Gastrocnemius medialis (tissue), 4 donors: Measurements from ENCODE around the gene SPEF2.

Experiments used
- POLR2A ChIP-seq, 2 donors: fragments of 450-650 bp; IDR thresholded peaks; one replicate each; pipeline ENCODE4 v1.6.1; 2017; ENCODE audit warnings: antibody characterized with exemption in 2 of 2, mild to moderate bottlenecking in 2 of 2, moderate library complexity in 2 of 2
- TF ChIP-seq, protein P1 (sequence below), 5 experiments: fragments of 450-650 bp in 3 of 5; fragments of 200-600 bp in 2 of 5; sonication (generic) in 2 of 5; IDR thresholded peaks in 4 of 5; conservative IDR thresholded peaks in 1 of 5; 1 replicate in 4 of 5; 2 replicates in 1 of 5; pipeline ENCODE4 v1.5.1; 2016 to 2019; ENCODE audit warnings: antibody characterized with exemption in 5 of 5, mild to moderate bottlenecking in 3 of 5, moderate library complexity in 3 of 5

DNA sequence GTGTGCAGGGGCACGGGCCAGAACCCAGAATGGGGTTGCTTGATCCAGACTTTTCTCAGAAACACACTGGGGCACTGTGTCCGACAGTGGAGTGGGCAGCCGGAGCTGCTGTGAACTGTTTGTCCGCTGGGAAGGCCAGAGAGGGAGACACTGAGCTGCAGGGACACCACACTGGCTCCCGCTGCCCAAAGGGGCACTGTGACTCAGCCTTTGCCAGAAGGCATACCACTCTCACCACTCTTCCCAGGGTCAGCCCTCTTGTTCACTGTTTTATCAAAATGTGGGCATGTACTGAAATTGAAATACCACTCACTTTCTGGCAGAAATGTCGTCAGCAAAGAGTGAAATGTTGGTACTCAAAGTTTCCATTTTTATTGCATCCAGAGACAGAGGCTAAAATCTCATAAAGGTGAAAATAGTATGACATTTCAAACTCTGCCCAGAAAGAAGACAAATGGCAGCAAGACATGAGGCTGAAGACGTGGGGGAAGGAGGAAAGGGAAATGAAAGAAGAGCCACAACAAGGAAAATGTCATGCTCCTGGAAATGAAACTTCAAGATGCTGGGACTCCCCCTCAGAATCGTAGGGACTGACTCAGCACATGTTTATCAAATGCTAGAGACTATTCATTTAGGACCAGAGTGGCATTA lies 234.5 kb downstream of the SPEF2 start:
- TF ChIP-seq, protein P1, sequence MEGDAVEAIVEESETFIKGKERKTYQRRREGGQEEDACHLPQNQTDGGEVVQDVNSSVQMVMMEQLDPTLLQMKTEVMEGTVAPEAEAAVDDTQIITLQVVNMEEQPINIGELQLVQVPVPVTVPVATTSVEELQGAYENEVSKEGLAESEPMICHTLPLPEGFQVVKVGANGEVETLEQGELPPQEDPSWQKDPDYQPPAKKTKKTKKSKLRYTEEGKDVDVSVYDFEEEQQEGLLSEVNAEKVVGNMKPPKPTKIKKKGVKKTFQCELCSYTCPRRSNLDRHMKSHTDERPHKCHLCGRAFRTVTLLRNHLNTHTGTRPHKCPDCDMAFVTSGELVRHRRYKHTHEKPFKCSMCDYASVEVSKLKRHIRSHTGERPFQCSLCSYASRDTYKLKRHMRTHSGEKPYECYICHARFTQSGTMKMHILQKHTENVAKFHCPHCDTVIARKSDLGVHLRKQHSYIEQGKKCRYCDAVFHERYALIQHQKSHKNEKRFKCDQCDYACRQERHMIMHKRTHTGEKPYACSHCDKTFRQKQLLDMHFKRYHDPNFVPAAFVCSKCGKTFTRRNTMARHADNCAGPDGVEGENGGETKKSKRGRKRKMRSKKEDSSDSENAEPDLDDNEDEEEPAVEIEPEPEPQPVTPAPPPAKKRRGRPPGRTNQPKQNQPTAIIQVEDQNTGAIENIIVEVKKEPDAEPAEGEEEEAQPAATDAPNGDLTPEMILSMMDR (IDR thresholded peaks at IDR 0.05 in 4 of 5, conservative IDR thresholded peaks at IDR 0.05 in 1 of 5), result no peak
- TF ChIP-seq POLR2A (IDR thresholded peaks at IDR 0.05), result no peak
